Epithelial cell of alveolus of lung (primary cell): ENCODE data around the gene SYNC. TPM values are rescaled to one million over a fixed set of nuclear protein-coding genes. Genes with fewer than 3 reads are reported as not detected.

ENCODE experiments used
- total RNA-seq: library from RNA; depleted of rRNA; stranded (reverse); fragments of >200 nt; gene quantifications from 2 replicates; pipeline ENCODE4 v1.2.1, GENCODE V29; 2015

SYNC gene
- total RNA-seq, result 2.4 and 5.2 TPM in 2 replicates

DNA sequence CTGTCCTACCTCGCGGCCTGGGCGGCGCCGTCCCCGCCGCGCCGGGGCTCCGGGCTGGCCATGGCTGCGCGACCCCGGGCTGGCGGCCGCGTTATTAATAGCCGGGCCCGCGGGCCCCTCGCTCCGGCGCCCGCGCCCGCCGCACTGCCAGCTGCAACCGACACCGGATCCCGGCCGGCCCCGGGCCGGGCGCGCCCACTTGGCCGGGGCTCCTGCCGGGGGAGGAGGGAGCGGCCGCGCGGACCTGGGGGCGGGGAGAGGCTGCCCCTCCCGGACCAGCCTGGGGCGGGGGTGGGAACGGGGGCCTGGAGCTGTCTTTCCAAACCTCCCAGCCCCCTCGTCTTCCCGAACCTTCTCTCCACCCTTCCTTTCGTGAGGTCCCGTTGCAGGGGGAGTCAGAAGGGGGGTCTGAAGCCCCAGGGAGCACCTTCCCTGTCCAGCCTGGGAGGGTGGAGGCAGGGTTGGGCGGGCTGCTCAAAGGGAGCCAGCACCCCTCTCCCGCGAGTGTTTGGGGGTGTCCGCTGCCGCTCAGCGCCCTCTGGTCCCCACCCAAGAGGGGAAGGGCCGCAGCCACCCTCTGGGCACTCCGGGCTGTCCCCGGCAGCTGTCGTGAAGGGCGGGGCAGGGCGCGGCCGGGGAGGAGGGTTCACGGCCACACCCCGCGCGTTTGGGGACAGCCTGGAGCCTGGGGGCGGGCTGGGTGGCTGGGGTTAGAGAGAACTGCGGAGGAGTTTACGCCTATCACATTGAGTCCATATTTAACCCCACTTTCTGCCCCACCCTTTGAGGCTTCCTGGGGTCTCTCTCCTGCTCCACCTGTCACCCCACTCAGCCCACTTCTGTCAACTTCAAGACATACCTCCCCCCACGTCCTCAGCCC, at the start of gene SYNC:
Gene SYNC, minus strand, starts transcription at position 172 of the 880 bp plus-strand sequence. Its CDS starts 110 bp downstream, at position 62.

DNA sequence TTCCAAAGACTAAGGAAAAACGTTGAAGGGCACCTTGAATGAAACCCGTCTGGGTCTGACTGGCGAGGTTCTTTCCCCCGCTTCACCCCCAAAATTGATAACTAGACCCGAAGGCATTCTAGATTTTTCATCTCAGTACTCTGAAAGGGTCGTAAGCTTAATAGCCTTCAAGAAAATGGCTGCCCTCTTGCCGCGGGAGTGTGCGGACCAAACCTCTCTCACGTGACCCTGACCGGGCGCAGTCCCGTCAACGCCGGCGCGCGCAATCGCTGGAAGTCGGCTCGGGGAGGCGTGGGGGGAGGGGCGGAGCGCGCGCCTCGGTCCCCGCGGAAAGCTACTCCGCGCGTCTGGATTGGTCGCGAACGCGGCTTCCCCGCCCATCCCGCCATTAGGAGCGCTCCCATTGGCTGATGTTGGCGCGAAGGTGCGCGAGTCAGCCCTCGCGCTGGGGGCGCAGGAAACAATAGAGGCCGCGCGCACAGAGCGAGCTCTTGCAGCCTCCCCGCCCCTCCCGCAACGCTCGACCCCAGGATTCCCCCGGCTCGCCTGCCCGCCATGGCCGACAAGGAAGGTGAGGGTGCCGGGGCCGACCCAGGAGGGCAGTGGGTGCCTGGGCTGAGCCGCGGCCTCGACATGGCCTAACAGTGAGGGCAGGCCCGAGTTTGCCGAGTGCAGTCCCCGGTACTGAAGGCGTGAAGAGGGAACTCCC, 51.7 kb downstream of the SYNC start, which contains the start of gene RBBP4:
Gene RBBP4, plus strand, starts transcription at position 457 of the 709 bp plus-strand sequence. Its CDS starts 99 bp downstream, at position 556.

DNA sequence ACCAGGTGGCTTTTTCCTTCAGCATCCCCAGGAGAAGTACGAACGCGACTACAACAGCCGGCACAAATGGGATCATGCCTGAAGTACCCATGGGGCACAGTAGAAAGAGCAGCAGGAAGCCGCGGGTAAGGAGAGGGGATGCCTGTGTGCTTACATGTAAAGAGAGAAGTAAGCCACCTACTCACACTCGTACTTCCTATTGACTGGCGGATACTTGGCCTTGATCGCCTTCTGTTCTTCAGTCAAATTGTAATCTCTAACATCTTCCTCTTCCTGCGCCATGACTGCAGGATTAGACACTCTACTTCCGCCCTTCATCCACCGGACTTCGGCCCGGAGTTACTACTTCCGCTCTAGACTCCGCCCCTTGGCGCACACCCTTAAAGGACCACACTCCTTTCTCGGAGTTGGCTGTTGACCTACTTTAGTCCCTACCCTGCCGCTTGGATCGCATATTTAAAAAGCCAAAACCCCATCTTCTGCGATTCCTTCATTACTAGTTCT, 52.3 kb downstream of the SYNC start, which contains the start of gene ZBTB8OS:
Gene ZBTB8OS, minus strand, starts transcription at position 303 of the 504 bp plus-strand sequence. Its CDS starts 21 bp downstream, at position 282.

Other genes starting within 250 kb of the SYNC start
- gene ZBTB8B, start 237.7 kb downstream of the SYNC start, total RNA-seq, result not detected in 2 replicates
- gene ZBTB8A, start 163.3 kb downstream of the SYNC start, total RNA-seq, result 4.4 and 7.3 TPM in 2 replicates
- gene ZBTB8OS, start 52.2 kb downstream of the SYNC start, total RNA-seq, result 29.1 and 35.1 TPM in 2 replicates
- 83.0 and 139 TPM in 2 replicates for gene RBBP4, start 51.6 kb downstream of the SYNC start, total RNA-seq
- gene YARS1, start 114.6 kb upstream of the SYNC start, total RNA-seq, result 65.9 and 134 TPM in 2 replicates
- gene S100PBP, start 114.9 kb upstream of the SYNC start, total RNA-seq, result 18.0 and 20.1 TPM in 2 replicates
- gene FNDC5, start 168.1 kb upstream of the SYNC start, total RNA-seq, result 0.13 and 0.24 TPM in 2 replicates
- not detected in 2 replicates for gene HPCA, start 183.7 kb upstream of the SYNC start, total RNA-seq
- 17.2 and 113 TPM in 2 replicates for gene TMEM54, start 198.6 kb upstream of the SYNC start, total RNA-seq